DND-41 (cell line): ENCODE results near the gene CENPX.

Experiments used
- EZH2 ChIP-seq: IDR thresholded peaks from 3 replicates; pipeline ENCODE4 v1.6.1; 2012; ENCODE audit warnings: borderline replicate concordance, low read depth, mild to moderate bottlenecking, moderate library complexity, low read length, inconsistent platforms; ENCODE audit not compliant: severe bottlenecking
- TF ChIP-seq, protein P1 (sequence below): IDR thresholded peaks from 2 replicates; pipeline ENCODE4 v1.5.1; 2012; ENCODE audit warnings: borderline replicate concordance, low read length, moderate library complexity, mild to moderate bottlenecking; ENCODE audit not compliant: poor library complexity, severe bottlenecking; ENCODE audit errors: extremely low read depth

DNA sequence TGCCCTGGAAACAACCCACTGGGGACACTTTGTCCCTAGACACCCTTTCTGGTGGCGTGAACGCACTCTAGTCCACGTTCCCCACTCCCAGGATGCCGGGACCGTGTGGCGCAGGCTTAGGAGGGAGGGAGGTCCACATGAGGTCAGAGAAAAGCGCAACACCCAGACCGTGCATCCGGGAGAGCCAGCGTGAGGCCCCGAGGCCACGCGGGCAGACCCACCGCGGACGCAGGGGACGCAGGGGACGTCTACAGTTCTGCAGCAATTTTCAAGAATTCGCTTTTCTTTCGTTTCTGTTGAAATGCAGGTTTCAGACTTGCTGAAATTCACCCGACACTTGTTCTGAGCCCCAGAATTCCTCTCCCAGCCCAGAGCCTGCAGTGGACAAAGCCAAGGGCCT, 24.2 kb upstream of the CENPX start:
- TF ChIP-seq, protein P1, sequence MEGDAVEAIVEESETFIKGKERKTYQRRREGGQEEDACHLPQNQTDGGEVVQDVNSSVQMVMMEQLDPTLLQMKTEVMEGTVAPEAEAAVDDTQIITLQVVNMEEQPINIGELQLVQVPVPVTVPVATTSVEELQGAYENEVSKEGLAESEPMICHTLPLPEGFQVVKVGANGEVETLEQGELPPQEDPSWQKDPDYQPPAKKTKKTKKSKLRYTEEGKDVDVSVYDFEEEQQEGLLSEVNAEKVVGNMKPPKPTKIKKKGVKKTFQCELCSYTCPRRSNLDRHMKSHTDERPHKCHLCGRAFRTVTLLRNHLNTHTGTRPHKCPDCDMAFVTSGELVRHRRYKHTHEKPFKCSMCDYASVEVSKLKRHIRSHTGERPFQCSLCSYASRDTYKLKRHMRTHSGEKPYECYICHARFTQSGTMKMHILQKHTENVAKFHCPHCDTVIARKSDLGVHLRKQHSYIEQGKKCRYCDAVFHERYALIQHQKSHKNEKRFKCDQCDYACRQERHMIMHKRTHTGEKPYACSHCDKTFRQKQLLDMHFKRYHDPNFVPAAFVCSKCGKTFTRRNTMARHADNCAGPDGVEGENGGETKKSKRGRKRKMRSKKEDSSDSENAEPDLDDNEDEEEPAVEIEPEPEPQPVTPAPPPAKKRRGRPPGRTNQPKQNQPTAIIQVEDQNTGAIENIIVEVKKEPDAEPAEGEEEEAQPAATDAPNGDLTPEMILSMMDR: no peak
- TF ChIP-seq EZH2: no peak
